OCI-LY7 (cell line): ENCODE measurements around the gene EGFL7. TPM values are rescaled to one million over a fixed set of nuclear protein-coding genes. Genes with fewer than 3 reads are reported as not detected.

Experiments used
- BruUV-seq: library from RNA; stranded (reverse); fragments of 400-500 nt; replicated peaks from 2 replicates; lab custom pipeline; 2021; lab: Mats Ljungman, UMichigan
- CTCF ChIA-PET: fragments of 300-600 bp; sonication (Branson Sonifier 250); formaldehyde crosslinking; loops from one replicate; lab custom pipeline; 2022; ENCODE audit warnings: antibody characterized with exemption; ENCODE audit not compliant: unreplicated experiment; lab: Charles Lee
- POLR2A ChIA-PET: fragments of 300-600 bp; sonication (Branson Sonifier 250); formaldehyde crosslinking; loops from one replicate; lab custom pipeline; 2022; ENCODE audit warnings: antibody characterized with exemption; lab: Charles Lee
- DNase-seq: peaks from one replicate; pipeline ENCODE4 v3.0.0-alpha.2; 2015; ENCODE audit warnings: low spot score
- H2AFZ ChIP-seq: fragments of 200-600 bp; sonication (generic), shearing (Covaris generic); 2 replicates; pipeline ENCODE4 v1.6.1; 2014; ENCODE audit warnings: mild to moderate bottlenecking, antibody characterized with exemption, low read length, moderate library complexity
- H3K27ac ChIP-seq: fragments of 200-600 bp; sonication (generic); 2 replicates; pipeline ENCODE4 v1.5.1; 2014; ENCODE audit warnings: mixed run types, low read depth, mild to moderate bottlenecking, moderate library complexity, low read length, inconsistent platforms; ENCODE audit not compliant: poor library complexity, severe bottlenecking
- H3K36me3 ChIP-seq: fragments of 200-600 bp; sonication (generic); 2 replicates; pipeline ENCODE4 v1.6.1; 2014; ENCODE audit warnings: mild to moderate bottlenecking, antibody characterized with exemption, low read length, moderate library complexity, mixed read lengths; ENCODE audit not compliant: insufficient read depth
- H3K4me1 ChIP-seq: fragments of 200-600 bp; sonication (generic); 2 replicates; pipeline ENCODE4 v1.5.1; 2014; ENCODE audit warnings: mild to moderate bottlenecking, low read length; ENCODE audit not compliant: insufficient read depth, poor library complexity, severe bottlenecking
- H3K4me2 ChIP-seq: fragments of 200-600 bp; sonication (generic); 2 replicates; pipeline ENCODE4 v1.6.1; 2014; ENCODE audit warnings: mild to moderate bottlenecking, low read length
- H3K4me3 ChIP-seq: fragments of 200-600 bp; sonication (generic); 2 replicates; pipeline ENCODE4 v1.5.1; 2014; ENCODE audit warnings: mild to moderate bottlenecking, low read depth, low read length; ENCODE audit not compliant: poor library complexity, severe bottlenecking
- H3K79me2 ChIP-seq: fragments of 200-600 bp; sonication (generic); 2 replicates; pipeline ENCODE4 v1.6.1; 2016; ENCODE audit warnings: low read depth, mild to moderate bottlenecking, low read length, moderate library complexity, mixed read lengths; ENCODE audit not compliant: insufficient read depth
- H3K9me2 ChIP-seq: fragments of 200-600 bp; sonication (generic); 2 replicates; pipeline ENCODE4 v1.6.1; 2016; ENCODE audit warnings: mild to moderate bottlenecking, low read length, mixed read lengths; ENCODE audit not compliant: insufficient read depth
- H3K9me3 ChIP-seq: fragments of 200-600 bp; sonication (generic); 2 replicates; pipeline ENCODE4 v1.6.1; 2014; ENCODE audit warnings: mild to moderate bottlenecking, mixed run types, low read length, mixed read lengths
- H4K20me1 ChIP-seq: fragments of 200-600 bp; sonication (generic); 2 replicates; pipeline ENCODE4 v1.6.1; 2014; ENCODE audit warnings: mild to moderate bottlenecking, antibody characterized with exemption, low read length, moderate library complexity, mixed read lengths; ENCODE audit not compliant: insufficient read depth
- EZH2phosphoT487 ChIP-seq: fragments of 200-600 bp; sonication (generic); IDR thresholded peaks from 2 replicates; pipeline ENCODE4 v1.6.1; 2018; ENCODE audit warnings: low read depth, borderline replicate concordance, mild to moderate bottlenecking, mixed run types, antibody characterized with exemption, low read length, moderate library complexity, mixed read lengths
- intact Hi-C: fragments of 100-400 bp; cut with micrococcal nuclease; formaldehyde crosslinking; loops from one replicate; pipeline ENCODE4 v1.10.0; 2022; ENCODE audit not compliant: unreplicated experiment
- total RNA-seq, 2 experiments: library from RNA; depleted of rRNA in 1 of 2; stranded (reverse); fragments of >200 nt in 1 of 2; shearing (Covaris generic) in 1 of 2; gene quantifications; 2 replicates each; pipeline ENCODE4 v1.2.3, GENCODE V29; 2014 to 2022
- TF ChIP-seq, protein P1 (sequence below): fragments of 200-600 bp; sonication (generic); conservative IDR thresholded peaks from 2 replicates; pipeline ENCODE4 v1.5.1; 2014; ENCODE audit warnings: mild to moderate bottlenecking, antibody characterized with exemption, low read length, moderate library complexity, mixed read lengths

The EGFL7 gene
- total RNA-seq, 2 experiments from 2014 or later: not detected

DNA sequence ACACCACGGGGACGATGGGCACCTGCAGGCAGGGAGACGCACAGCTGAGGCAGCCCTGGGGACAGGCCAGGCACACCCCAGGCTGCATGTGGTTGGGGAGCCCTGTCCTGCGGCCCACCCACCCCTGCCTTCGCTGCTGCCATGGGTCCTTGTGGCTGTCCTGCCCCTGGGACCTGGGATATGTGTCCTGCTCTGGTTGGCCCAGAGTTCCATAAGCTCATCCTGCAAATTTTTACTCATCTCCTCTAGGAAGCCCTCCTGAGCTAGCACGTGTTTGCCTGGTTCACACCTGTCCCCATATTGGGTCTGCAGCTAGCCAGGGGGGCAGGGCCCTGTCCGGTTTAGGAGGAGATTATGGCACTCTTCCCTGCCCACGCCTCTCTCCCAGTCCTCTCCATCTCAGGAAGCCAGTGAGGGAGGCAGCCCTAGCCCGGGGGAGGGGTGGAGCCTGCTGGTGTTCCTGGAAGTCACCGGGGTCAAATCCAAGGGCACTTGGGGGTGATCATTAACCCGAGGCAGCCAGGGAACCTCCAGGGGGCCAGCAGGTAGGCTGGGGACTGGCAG, 12.2 kb downstream of the EGFL7 start:
- no peak for DNase-seq
- H3K4me3 ChIP-seq: no peak overlapping the region
- no TSS peak for BruUV-seq
- H3K79me2 ChIP-seq: no peaks in the 10 kb centered on the region
- no peak overlapping the region for H3K4me2 ChIP-seq
- no peaks in the 10 kb centered on the region for H3K9me2 ChIP-seq
- no peaks in the 10 kb centered on the region; the same call in 1 of the 2 replicates for H4K20me1 ChIP-seq
- no peak overlapping the region for H3K27ac ChIP-seq
- no peaks in the 10 kb centered on the region for H3K4me1 ChIP-seq
- H3K9me3 ChIP-seq: no peaks in the 10 kb centered on the region
- ChIA-PET CTCF (no interaction called here), POLR2A (interaction anchor here (0.5 kb wide), 1 partner anchor 52 kb away, joined by 3 read pairs; no protein-coding TSS in a partner anchor)
- no peaks in the 10 kb centered on the region for H3K36me3 ChIP-seq
- intact Hi-C loops: no loop called here
- no peak overlapping the region for H2AFZ ChIP-seq
- TF ChIP-seq, protein P1, sequence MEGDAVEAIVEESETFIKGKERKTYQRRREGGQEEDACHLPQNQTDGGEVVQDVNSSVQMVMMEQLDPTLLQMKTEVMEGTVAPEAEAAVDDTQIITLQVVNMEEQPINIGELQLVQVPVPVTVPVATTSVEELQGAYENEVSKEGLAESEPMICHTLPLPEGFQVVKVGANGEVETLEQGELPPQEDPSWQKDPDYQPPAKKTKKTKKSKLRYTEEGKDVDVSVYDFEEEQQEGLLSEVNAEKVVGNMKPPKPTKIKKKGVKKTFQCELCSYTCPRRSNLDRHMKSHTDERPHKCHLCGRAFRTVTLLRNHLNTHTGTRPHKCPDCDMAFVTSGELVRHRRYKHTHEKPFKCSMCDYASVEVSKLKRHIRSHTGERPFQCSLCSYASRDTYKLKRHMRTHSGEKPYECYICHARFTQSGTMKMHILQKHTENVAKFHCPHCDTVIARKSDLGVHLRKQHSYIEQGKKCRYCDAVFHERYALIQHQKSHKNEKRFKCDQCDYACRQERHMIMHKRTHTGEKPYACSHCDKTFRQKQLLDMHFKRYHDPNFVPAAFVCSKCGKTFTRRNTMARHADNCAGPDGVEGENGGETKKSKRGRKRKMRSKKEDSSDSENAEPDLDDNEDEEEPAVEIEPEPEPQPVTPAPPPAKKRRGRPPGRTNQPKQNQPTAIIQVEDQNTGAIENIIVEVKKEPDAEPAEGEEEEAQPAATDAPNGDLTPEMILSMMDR: no peak
- TF ChIP-seq EZH2phosphoT487: no peak

DNA sequence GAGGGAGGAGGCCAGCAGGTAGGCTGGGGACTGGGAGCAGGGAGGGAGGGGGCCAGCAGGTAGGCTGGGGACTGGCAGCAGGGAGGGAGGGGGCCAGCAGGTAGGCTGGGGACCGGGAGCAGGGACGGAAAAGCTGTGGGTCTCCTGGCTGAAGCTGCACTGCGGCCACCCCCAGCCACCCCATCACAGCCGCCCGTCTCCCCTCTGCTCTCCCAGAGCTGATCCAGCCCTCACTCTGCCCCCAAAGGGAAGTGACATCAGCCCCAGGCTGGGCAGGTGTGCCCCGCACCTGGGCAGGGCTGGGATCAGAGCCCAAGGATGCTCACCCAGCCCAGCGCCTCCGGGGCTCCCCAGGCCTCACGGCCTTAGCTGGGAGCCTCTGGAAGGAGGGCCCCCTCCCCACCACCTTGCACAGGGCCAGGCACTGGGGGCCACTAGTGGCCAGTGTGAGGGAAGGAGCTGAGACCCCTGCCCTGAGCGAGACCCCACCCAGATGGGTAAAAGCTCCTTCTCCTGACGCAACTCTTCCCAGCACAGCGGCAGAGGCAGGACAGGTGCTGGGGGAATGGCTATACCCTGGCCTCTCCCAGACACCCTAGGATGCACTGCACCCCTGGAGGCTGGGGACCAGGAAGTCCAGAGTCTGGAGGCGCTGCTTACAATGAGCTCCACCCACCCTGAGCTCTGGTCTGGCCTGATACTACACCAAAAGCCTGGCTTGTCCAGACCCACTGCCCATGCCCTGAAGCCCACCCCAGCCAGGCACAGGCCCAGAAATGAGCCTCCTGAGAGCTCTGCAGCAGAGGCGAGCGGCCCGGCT, 13.0 kb downstream of the EGFL7 start:
- BruUV-seq: no TSS peak
- Histone ChIP-seq H3K79me2 (no peaks in the 10 kb centered on the region), H4K20me1 (no peaks in the 10 kb centered on the region; the same call in 1 of the 2 replicates), H3K36me3 (no peaks in the 10 kb centered on the region), H3K27ac (no peak overlapping the region), H2AFZ (no peak overlapping the region), H3K4me2 (no peak overlapping the region), H3K4me3 (no peak overlapping the region), H3K9me2 (no peaks in the 10 kb centered on the region), H3K9me3 (no peaks in the 10 kb centered on the region), H3K4me1 (no peaks in the 10 kb centered on the region)
- no peak for DNase-seq
- intact Hi-C loops: no loop called here
- ChIA-PET POLR2A (interaction anchor here (0.5 to 0.6 kb wide), 2 partner anchors 41 to 52 kb away, joined by 3 to 9 read pairs; no protein-coding TSS in a partner anchor), CTCF (interaction anchor here (0.6 kb wide), 1 partner anchor 628 kb away, joined by 3 read pairs; no protein-coding TSS in a partner anchor)
- TF ChIP-seq EZH2phosphoT487: no peak
- TF ChIP-seq, protein P1: no peak
